GM18508 (cell line): ENCODE data around the gene ZBTB46.
"Not testable (repeated sequence)": the region's sequence is repeated elsewhere in the genome, so short reads cannot be mapped to it uniquely, and the experiment has no call there.

ENCODE experiments used
- ATAC-seq: cut with Tn5 transposase; IDR thresholded peaks from one replicate; pipeline ENCODE4 v1.9.1; 2021; ENCODE audit warnings: moderate number of reproducible peaks; ENCODE audit not compliant: insufficient read depth, unreplicated experiment

Gene ZBTB46

GRCh38 chr20:63792866-63793265 lies 38.2 kb downstream of the ZBTB46 start:
- ATAC-seq: no peak

GRCh38 chr20:63791497-63792156 lies 39.4 kb downstream of the ZBTB46 start:
- ATAC-seq: no peak

GRCh38 chr20:63790572-63791168 lies 40.4 kb downstream of the ZBTB46 start:
- no peak for ATAC-seq

GRCh38 chr20:63789836-63790571 lies 41.1 kb downstream of the ZBTB46 start:
- ATAC-seq: no peak

- ATAC-seq: no peak
These were observed 43.3 kb downstream of the ZBTB46 start for GRCh38 chr20:63787749-63788148.

GRCh38 chr20:63787302-63787701 lies 43.8 kb downstream of the ZBTB46 start:
- ATAC-seq: no peak

GRCh38 chr20:63785691-63786131 lies 45.4 kb downstream of the ZBTB46 start:
- ATAC-seq: no peak

- ATAC-seq: no peak
These were observed 47.1 kb downstream of the ZBTB46 start for GRCh38 chr20:63783970-63784369.

GRCh38 chr20:63782521-63782971 lies 48.5 kb downstream of the ZBTB46 start:
- no peak for ATAC-seq

GRCh38 chr20:63782051-63782471 lies 49.0 kb downstream of the ZBTB46 start:
- no peak for ATAC-seq

GRCh38 chr20:63781181-63781580 lies 49.9 kb downstream of the ZBTB46 start:
- no peak for ATAC-seq

GRCh38 chr20:63778857-63779256 lies 52.2 kb downstream of the ZBTB46 start:
- ATAC-seq: no peak

- no peak for ATAC-seq
These were observed 52.9 kb downstream of the ZBTB46 start for GRCh38 chr20:63778034-63778752.

GRCh38 chr20:63777614-63778013 lies 53.5 kb downstream of the ZBTB46 start:
- no peak for ATAC-seq

GRCh38 chr20:63776875-63777274 lies 54.2 kb downstream of the ZBTB46 start:
- not testable (repeated sequence) for ATAC-seq

GRCh38 chr20:63775096-63775978 lies 55.7 kb downstream of the ZBTB46 start:
- no peak for ATAC-seq

- no peak for ATAC-seq
These were observed 56.8 kb downstream of the ZBTB46 start for GRCh38 chr20:63774306-63774705.

- no peak for ATAC-seq
These were observed 57.4 kb downstream of the ZBTB46 start for GRCh38 chr20:63773571-63774241.
